ENCODE results near the gene UBE2L6.
"Not testable (repeated sequence)": the region's sequence is repeated elsewhere in the genome, so short reads cannot be mapped to it uniquely, and the experiment has no call there.

Gene UBE2L6

DNA sequence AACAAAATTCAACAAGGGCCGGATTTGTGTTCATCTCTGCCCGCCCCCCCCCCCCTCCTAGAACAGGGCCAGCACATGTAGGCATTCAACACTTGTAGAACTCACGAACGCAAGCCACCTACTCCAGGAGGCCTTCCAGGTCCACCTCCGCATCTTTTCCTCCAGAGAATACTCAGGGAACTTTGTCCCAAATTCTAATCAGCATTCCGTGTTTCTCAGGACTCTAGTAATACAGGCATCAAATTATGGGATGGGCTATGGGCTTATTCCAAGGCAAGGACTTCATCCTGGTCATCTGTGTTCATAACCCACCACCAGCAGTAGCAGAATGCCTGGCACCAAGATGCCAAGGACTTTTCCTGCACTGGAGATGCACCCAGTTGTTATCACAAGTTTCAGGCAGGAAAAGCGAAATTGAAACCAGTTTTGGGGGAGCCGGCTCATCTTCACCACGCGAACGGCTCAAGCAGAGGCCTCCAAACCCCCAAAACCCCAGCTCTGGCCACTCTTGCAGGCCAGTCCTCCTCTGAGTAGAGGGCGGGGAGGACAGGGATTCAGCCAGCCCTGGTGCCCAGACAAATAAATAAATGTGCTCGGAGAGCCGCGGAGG lies 462 bp downstream of the UBE2L6 start:
- DNase-seq (ENCODE audit: low spot score): peak; percentile 42

DNA sequence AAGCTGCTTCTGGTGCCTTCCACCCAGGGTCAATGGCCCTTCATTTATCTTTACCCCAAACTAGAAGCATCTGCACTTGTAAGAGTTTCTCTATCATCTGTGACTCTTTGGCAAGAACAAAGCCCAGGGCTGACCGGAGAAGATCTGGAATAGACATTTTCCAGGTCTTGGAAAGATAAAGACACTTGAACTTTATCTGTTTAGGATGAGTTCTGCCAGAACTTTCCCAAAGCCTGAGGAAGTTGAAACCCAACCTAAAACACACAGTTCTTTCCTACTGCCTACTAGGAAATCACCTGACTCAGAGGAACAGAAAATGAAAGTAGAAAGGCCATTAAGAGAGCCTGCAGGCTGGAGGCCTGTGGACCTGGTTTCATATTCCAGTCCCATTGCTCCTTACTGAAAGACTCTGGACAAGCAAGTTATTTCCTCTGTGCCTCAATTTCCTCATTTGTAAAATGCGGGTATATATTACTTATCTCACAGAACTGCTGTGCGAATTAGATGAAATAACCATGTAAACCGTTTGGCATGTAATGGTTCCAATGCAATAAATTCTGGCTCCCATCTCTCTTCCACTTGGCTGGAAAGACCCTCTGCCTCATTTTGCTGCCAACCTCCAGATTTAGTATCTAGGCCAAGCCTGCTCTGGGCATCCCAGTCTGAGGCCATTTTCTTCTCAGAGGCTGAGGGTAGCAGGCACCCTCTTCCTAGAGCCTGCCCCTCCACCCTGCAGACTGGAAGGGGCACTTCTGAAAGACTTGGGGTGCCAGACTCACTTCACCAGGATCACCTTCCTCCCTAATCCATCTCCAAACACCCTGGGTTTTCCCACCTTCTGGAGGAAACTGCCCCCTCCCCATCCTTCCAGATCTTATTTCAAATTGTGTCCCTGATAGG lies 1.2 kb downstream of the UBE2L6 start:
- DNase-seq (ENCODE audit: low spot score): peak; percentile 57

- DNase-seq (ENCODE audit: low spot score): no peak
Measured at GRCh38 chr11:57562596-57562995, 4.9 kb downstream of the UBE2L6 start.

DNA sequence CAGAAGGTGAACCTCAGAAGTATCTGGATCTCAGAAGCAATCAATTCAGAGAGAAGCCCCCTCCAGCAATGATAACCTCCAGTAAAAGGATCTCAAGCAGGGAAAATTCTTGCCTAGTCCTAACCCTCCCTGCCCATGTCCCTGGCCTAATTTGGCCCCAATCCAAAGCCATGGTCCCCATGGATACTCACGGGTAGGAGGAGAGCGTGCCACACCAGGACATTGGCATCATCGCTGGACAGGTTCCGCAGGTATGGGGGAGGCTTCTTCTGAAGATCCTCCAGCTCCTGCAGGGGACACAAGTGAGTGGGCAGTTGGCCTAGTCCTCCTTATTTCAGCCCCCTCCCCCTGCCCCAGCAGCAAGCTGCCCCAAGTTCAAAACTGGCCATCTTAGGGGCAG lies 7.3 kb downstream of the UBE2L6 start:
- DNase-seq (ENCODE audit: low spot score): no peak

DNA sequence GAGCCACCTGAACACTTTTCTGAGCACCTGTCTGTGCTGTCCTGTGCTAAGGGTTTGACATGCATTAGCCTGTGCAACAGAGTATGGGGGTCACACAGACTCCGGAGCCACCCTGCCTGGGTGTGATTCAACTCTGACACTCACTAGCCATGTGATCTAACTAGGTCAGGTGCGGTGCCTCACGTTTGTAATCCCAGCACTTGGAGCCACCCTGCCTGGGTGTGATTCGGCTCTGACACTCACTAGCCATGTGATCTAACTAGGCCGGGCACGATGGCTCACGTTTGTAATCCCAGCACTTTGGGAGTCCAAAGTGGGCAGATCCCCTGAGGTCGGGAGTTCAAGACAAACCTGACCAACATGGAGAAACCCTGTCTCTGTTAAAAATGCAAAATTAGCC lies 11.4 kb downstream of the UBE2L6 start:
- DNase-seq (ENCODE audit: low spot score): no peak

- DNase-seq (ENCODE audit: low spot score): no peak
Measured at GRCh38 chr11:57555393-57555792, 12.1 kb downstream of the UBE2L6 start.

DNA sequence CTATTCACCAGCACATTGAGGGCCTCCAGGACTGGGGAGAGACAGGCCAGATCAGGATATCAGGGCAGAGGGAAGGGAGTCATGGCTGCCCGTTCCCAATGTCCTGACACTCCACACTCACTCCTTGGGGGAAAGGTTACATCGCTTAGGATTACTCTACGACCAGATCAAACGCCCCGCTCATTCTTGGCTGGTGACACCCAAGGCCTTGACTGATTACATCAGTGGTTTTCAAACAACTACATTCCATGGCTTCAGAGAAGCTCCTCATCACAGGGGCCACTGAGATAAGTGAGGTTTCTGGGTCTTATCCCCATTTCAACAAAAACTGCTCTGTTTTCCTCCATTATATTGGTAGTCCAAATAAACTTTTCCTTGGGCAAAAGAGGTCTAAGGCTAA lies 15.0 kb downstream of the UBE2L6 start:
- DNase-seq (ENCODE audit: low spot score): no peak

DNA sequence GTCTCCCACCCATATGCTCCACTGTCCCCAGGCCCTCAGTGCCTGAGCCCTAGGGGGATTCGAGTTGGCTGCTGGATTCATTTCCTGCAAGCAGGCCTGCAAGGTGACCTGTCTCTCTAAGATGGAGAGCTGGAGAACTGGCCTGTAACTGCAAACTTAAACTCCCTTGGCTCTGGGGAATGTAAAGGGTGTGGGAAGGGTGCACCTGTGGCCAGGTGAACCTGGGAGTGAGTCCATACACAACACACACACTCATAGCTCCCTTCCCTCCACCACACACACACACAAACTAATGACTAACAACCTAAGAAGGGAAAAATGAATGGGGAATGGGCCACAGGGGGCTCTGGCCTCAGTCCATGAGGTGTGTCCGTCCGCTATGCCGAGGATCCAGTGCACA lies 15.5 kb downstream of the UBE2L6 start:
- DNase-seq (ENCODE audit: low spot score): no peak

GRCh38 chr11:57549983-57550382 lies 17.5 kb downstream of the UBE2L6 start:
- no peak for DNase-seq (ENCODE audit: low spot score)

- no peak for DNase-seq (ENCODE audit: low spot score)
Measured at GRCh38 chr11:57547854-57548377, 19.6 kb downstream of the UBE2L6 start.

DNA sequence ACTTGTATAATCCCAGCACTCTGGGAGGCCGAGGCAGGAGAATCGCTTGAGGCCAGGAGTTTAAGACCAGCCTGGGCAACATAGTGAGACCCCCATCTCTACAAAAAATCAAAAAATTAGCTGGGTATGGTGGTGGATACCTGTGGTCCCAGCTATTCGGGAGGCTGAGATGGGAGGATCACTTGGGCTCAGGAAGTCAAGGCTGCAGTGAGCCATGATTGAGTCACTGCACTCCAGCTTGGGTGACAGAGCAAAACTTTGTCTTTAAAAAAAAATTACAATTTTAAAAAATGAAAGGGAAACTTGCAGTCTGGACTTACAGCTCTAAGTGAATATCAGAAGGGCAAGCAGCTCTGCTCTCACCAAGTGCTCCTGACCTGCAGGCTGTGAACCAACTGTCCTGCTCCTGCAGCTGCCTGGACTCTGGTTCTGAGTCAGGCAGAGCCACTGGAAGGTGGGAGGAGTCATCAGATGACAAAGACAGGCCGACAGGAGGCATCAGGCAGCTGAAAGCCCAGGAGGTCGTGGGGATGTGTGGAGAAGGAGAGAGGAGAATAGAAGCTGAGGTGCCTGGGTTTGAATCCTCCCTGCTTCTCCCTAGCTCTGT lies 20.5 kb downstream of the UBE2L6 start:
- peak; percentile 80 for DNase-seq (ENCODE audit: low spot score)

GRCh38 chr11:57546451-57546850 lies 21.0 kb downstream of the UBE2L6 start:
- no peak for DNase-seq (ENCODE audit: low spot score)

DNA sequence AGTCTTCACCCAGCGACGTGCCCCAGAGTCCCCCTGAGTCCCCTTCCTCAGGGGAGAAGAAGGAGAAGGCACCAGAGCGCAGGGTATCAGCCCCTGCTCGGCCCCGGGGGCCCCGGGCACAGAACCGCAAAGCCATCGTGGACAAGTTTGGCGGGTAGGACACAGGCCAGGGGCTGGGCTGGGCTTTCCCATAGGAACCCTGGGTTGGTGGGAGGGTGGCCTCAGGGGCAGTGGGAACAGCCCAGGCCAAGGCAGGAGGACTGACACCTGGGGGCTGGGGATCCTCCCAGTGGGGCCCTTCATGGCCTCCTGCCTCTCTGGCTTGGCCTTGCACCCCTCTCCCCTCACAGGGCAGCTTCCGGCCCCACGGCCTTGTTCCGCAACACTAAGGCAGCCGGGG lies 21.6 kb downstream of the UBE2L6 start:
- DNase-seq (ENCODE audit: low spot score): no peak

DNA sequence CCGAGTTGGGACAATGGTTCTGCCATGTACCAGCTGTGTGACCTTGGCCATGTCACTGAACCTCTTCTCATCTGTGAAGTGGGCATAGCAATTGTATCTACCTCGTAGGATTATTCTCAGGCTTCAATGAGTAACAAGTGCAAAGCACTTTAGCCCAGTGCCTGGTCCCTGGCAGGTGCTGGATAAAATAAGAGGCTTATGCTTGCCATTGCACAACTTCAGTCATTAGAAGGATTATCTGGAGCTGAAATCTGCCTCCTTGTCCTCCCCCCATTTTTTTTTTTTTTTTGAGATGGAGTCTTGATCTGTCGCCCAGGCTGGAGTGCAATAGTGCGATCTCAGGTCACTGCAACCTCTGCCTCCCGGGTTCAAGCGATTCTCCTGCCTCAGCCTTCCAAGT lies 22.9 kb downstream of the UBE2L6 start:
- DNase-seq (ENCODE audit: low spot score): no peak

- DNase-seq (ENCODE audit: low spot score): no peak
Measured at GRCh38 chr11:57543593-57543992, 23.9 kb downstream of the UBE2L6 start.

GRCh38 chr11:57542582-57542981 lies 24.9 kb downstream of the UBE2L6 start:
- no peak for DNase-seq (ENCODE audit: low spot score)

DNA sequence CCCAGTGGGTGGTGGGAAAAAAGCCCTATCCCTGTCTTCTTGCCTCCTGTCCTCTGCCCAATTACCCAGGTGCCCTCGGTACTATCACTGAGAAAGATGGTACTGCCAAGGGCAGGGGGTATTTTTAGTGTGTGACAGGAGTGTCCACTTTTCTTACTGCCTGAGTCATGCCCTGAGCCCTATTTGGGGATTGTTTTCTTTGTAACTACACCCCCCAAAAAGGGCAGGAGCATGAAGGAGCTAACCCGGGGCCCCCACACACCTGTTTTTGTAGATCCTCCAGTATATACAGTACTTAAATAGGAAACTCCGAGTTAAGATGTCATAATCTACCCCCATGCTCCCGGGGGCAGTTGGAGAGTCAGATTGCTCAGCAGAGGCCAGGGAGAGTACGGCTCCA lies 26.3 kb downstream of the UBE2L6 start:
- no peak for DNase-seq (ENCODE audit: low spot score)

- DNase-seq (ENCODE audit: low spot score): no peak
Measured at GRCh38 chr11:57539342-57539741, 28.1 kb downstream of the UBE2L6 start.

GRCh38 chr11:57536947-57537619 lies 30.4 kb downstream of the UBE2L6 start, which contains the start of gene SMTNL1:
Gene SMTNL1 (plus strand): TSS chr11:57537595. CDS start chr11:57542643, 5,048 bp downstream.
- no peak for DNase-seq (ENCODE audit: low spot score)

DNA sequence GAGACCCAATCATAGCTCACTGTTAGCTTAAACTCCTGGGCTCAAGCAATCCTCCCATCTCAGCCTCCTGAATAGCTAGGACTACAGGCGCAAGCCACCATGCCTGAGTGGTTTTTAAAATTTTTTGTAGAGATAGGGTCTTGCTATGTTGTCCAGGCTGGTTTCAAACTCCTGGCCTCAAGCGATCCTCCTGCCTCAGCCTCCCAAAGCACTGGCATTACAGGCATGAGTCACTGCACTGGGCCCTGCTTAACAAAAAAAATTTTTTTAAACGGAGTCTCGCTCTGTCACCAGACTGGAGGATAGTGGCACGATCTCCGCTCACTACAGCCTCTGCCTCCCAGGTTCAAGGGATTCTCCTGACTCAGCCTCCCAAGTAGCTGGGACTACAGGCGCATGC lies 33.0 kb downstream of the UBE2L6 start:
- not testable (repeated sequence) for DNase-seq (ENCODE audit: low spot score)

GRCh38 chr11:57530596-57531507 lies 36.6 kb downstream of the UBE2L6 start, which contains the start of gene TIMM10:
Gene TIMM10 (minus strand): TSS chr11:57530754. CDS start chr11:57530189, 565 bp downstream.
- DNase-seq (ENCODE audit: low spot score): peak; percentile 88

Data from hepatic stellate cell (primary cell).